ENCODE data around the gene ELOA. TPM values are rescaled to one million over a fixed set of nuclear protein-coding genes. Genes with fewer than 3 reads are reported as not detected.
"Not testable (repeated sequence)": the region's sequence is repeated elsewhere in the genome, so short reads cannot be mapped to it uniquely, and the experiment has no call there.

Gene ELOA
- total RNA-seq, 2 experiments from 2014 or later = 21.8 to 22.6 TPM

- peak overlapping the region; percentile 92 for H3K4me3 Mint-ChIP-seq
- peaks cover 11% of the 10 kb centered on the region for H3K4me1 Mint-ChIP-seq (ENCODE audit: low read depth)
- no peaks in the 10 kb centered on the region for H3K9me3 Mint-ChIP-seq
- CTCF ChIA-PET = interaction anchor here (0.6 to 4.9 kb wide), 3 partner anchors 24 to 118 kb away, joined by 4 to 23 read pairs (median 4); no protein-coding TSS in a partner anchor
- no peak overlapping the region for H3K27ac Mint-ChIP-seq
- H3K36me3 Mint-ChIP-seq (ENCODE audit: low read depth) = peaks cover 6% of the 10 kb centered on the region
- no peaks in the 10 kb centered on the region for H3K27me3 Mint-ChIP-seq (ENCODE audit: low read depth)
- intact Hi-C loops (cut with micrococcal nuclease) = no loop called here
- no peak for DNase-seq
Measured at GRCh38 chr1:23798662-23799142, 55.4 kb downstream of the ELOA start.

GRCh38 chr1:23799255-23799569 is 55.9 kb downstream of the ELOA start:
- Mint-ChIP-seq H3K27ac (peak overlapping the region; percentile 80), H3K9me3 (no peaks in the 10 kb centered on the region), H3K4me1 (ENCODE audit: low read depth) (peaks cover 11% of the 10 kb centered on the region), H3K36me3 (ENCODE audit: low read depth) (peaks cover 6% of the 10 kb centered on the region), H3K27me3 (ENCODE audit: low read depth) (no peaks in the 10 kb centered on the region), H3K4me3 (peak overlapping the region; percentile 92)
- intact Hi-C loops (cut with micrococcal nuclease) = no loop called here
- DNase-seq = no peak
- CTCF ChIA-PET = interaction anchor here (4.9 kb wide), 1 partner anchor 28 kb away, joined by 23 read pairs; no protein-coding TSS in a partner anchor

GRCh38 chr1:23799570-23800399 is 56.5 kb downstream of the ELOA start:
- H3K4me3 Mint-ChIP-seq = peak overlapping the region; percentile 92
- CTCF ChIA-PET = interaction anchor here (3.7 to 4.9 kb wide), 2 partner anchors 11 to 29 kb away, joined by 22 to 23 read pairs; no protein-coding TSS in a partner anchor
- peak overlapping the region; percentile 80 for H3K27ac Mint-ChIP-seq
- peaks cover 11% of the 10 kb centered on the region for H3K4me1 Mint-ChIP-seq (ENCODE audit: low read depth)
- peaks cover 6% of the 10 kb centered on the region for H3K36me3 Mint-ChIP-seq (ENCODE audit: low read depth)
- H3K9me3 Mint-ChIP-seq = no peaks in the 10 kb centered on the region
- no peaks in the 10 kb centered on the region for H3K27me3 Mint-ChIP-seq (ENCODE audit: low read depth)
- DNase-seq = peak; percentile 56
- intact Hi-C loops (cut with micrococcal nuclease) = loop anchor here (1.0 to 2.0 kb wide), 7 partner anchors 8 to 181 kb away; partner anchors contain the start of genes FUCA1, HMGCL, LYPLA2 and PITHD1

GRCh38 chr1:23800400-23801337 is 57.4 kb downstream of the ELOA start, which contains the start of gene GALE:
GALE (minus strand) TSS chr1:23800754; CDS start chr1:23799007, 1,747 bp downstream.
- CTCF ChIA-PET = interaction anchor here (3.7 to 4.9 kb wide), 2 partner anchors 10 to 30 kb away, joined by 22 to 23 read pairs; no protein-coding TSS in a partner anchor
- peak within 1 kb of the TSS; percentile 92 for H3K4me3 Mint-ChIP-seq
- H3K36me3 Mint-ChIP-seq (ENCODE audit: low read depth) = peaks cover 6% of the 10 kb centered on the region
- DNase-seq = peak; percentile 98
- H3K27me3 Mint-ChIP-seq (ENCODE audit: low read depth) = no peaks in the 10 kb centered on the region
- intact Hi-C loops (cut with micrococcal nuclease) = loop anchor here (1.0 to 2.0 kb wide), 7 partner anchors 9 to 180 kb away; partner anchors contain the start of genes FUCA1, HMGCL, LYPLA2 and PITHD1
- peak within 1 kb of the TSS; percentile 80 for H3K27ac Mint-ChIP-seq
- peaks cover 11% of the 10 kb centered on the region for H3K4me1 Mint-ChIP-seq (ENCODE audit: low read depth)
- no peaks in the 10 kb centered on the region for H3K9me3 Mint-ChIP-seq

- no peak for DNase-seq
- Mint-ChIP-seq H3K27ac (peak overlapping the region; percentile 15), H3K27me3 (ENCODE audit: low read depth) (no peaks in the 10 kb centered on the region), H3K36me3 (ENCODE audit: low read depth) (peaks cover 6% of the 10 kb centered on the region), H3K9me3 (no peaks in the 10 kb centered on the region), H3K4me1 (ENCODE audit: low read depth) (peaks cover 11% of the 10 kb centered on the region), H3K4me3 (peak overlapping the region; percentile 92)
- CTCF ChIA-PET = interaction anchor here (3.7 to 4.9 kb wide), 2 partner anchors 9 to 30 kb away, joined by 22 to 23 read pairs; no protein-coding TSS in a partner anchor
- intact Hi-C loops (cut with micrococcal nuclease) = loop anchor here (2.0 kb wide), 1 partner anchor 67 kb away; the partner anchor contains the start of gene FUCA1
Measured at GRCh38 chr1:23801338-23801748, 58.1 kb downstream of the ELOA start.

- no peaks in the 10 kb centered on the region for H3K9me3 Mint-ChIP-seq
- no peak for DNase-seq
- H3K27ac Mint-ChIP-seq = no peak overlapping the region
- H3K4me1 Mint-ChIP-seq (ENCODE audit: low read depth) = peaks cover 11% of the 10 kb centered on the region
- intact Hi-C loops (cut with micrococcal nuclease) = loop anchor here (2.0 kb wide), 1 partner anchor 67 kb away; the partner anchor contains the start of gene FUCA1
- no peaks in the 10 kb centered on the region for H3K27me3 Mint-ChIP-seq (ENCODE audit: low read depth)
- CTCF ChIA-PET = interaction anchor here (0.6 to 4.9 kb wide), 4 partner anchors 9 to 115 kb away, joined by 4 to 23 read pairs (median 13); no protein-coding TSS in a partner anchor
- H3K4me3 Mint-ChIP-seq = no peak overlapping the region
- peaks cover 4% of the 10 kb centered on the region for H3K36me3 Mint-ChIP-seq (ENCODE audit: low read depth)
Measured at GRCh38 chr1:23801876-23802275, 58.6 kb downstream of the ELOA start.

- H3K27ac Mint-ChIP-seq; DNase-seq; H3K4me3 Mint-ChIP-seq; H3K36me3 Mint-ChIP-seq (ENCODE audit: low read depth); intact Hi-C loops (cut with micrococcal nuclease); H3K27me3 Mint-ChIP-seq (ENCODE audit: low read depth); H3K9me3 Mint-ChIP-seq: not testable (repeated sequence)
- peaks cover 11% of the 10 kb centered on the region for H3K4me1 Mint-ChIP-seq (ENCODE audit: low read depth)
- CTCF ChIA-PET = interaction anchor here (0.6 to 3.7 kb wide), 3 partner anchors 8 to 114 kb away, joined by 3 to 22 read pairs (median 4); no protein-coding TSS in a partner anchor
Measured at GRCh38 chr1:23802809-23803342, 59.6 kb downstream of the ELOA start.

GRCh38 chr1:23803674-23804073 is 60.4 kb downstream of the ELOA start:
- Mint-ChIP-seq H3K4me3 (no peak overlapping the region), H3K27ac (no peak overlapping the region), H3K27me3 (ENCODE audit: low read depth) (no peaks in the 10 kb centered on the region), H3K36me3 (ENCODE audit: low read depth) (peaks cover 2% of the 10 kb centered on the region), H3K4me1 (ENCODE audit: low read depth) (peaks cover 11% of the 10 kb centered on the region), H3K9me3 (no peaks in the 10 kb centered on the region)
- DNase-seq = no peak
- CTCF ChIA-PET = interaction anchor here (3.7 kb wide), 1 partner anchor 7 kb away, joined by 22 read pairs; no protein-coding TSS in a partner anchor
- intact Hi-C loops (cut with micrococcal nuclease) = no loop called here

GRCh38 chr1:23804183-23804835 is 61.0 kb downstream of the ELOA start:
- CTCF ChIA-PET = no interaction called here
- Mint-ChIP-seq H3K27me3 (ENCODE audit: low read depth) (no peaks in the 10 kb centered on the region), H3K9me3 (no peaks in the 10 kb centered on the region), H3K27ac (no peak overlapping the region), H3K4me1 (ENCODE audit: low read depth) (peaks cover 9% of the 10 kb centered on the region), H3K4me3 (no peak overlapping the region), H3K36me3 (ENCODE audit: low read depth) (peaks cover 2% of the 10 kb centered on the region)
- intact Hi-C loops (cut with micrococcal nuclease) = no loop called here
- DNase-seq = no peak

- Mint-ChIP-seq H3K4me1 (ENCODE audit: low read depth) (peaks cover 6% of the 10 kb centered on the region), H3K27me3 (ENCODE audit: low read depth) (no peaks in the 10 kb centered on the region), H3K4me3 (no peak overlapping the region), H3K27ac (peak overlapping the region; percentile 2), H3K36me3 (ENCODE audit: low read depth) (peaks cover 2% of the 10 kb centered on the region), H3K9me3 (no peaks in the 10 kb centered on the region)
- CTCF ChIA-PET = interaction anchor here (0.6 kb wide), 1 partner anchor 44 kb away, joined by 3 read pairs; no protein-coding TSS in a partner anchor
- intact Hi-C loops (cut with micrococcal nuclease) = no loop called here
- no peak for DNase-seq
Measured at GRCh38 chr1:23805025-23805424, 61.8 kb downstream of the ELOA start.

- intact Hi-C loops (cut with micrococcal nuclease) = no loop called here
- peaks cover 11% of the 10 kb centered on the region for H3K4me1 Mint-ChIP-seq (ENCODE audit: low read depth)
- CTCF ChIA-PET = interaction anchor here (0.7 to 1.5 kb wide), 4 partner anchors 14 to 155 kb away, joined by 3 to 4 read pairs (median 4); no protein-coding TSS in a partner anchor
- DNase-seq = no peak
- no peak overlapping the region for H3K27ac Mint-ChIP-seq
- no peak overlapping the region for H3K4me3 Mint-ChIP-seq
- no peaks in the 10 kb centered on the region for H3K27me3 Mint-ChIP-seq (ENCODE audit: low read depth)
- H3K9me3 Mint-ChIP-seq = no peaks in the 10 kb centered on the region
- peaks cover 2% of the 10 kb centered on the region for H3K36me3 Mint-ChIP-seq (ENCODE audit: low read depth)
Measured at GRCh38 chr1:23806280-23806679, 63.0 kb downstream of the ELOA start.
